Right atrium auricular region (tissue), 2 donors: ENCODE data around the gene NRDE2. TPM values are rescaled to one million over a fixed set of nuclear protein-coding genes. Genes with fewer than 3 reads are reported as not detected.
"Not testable (repeated sequence)": the region's sequence is repeated elsewhere in the genome, so short reads cannot be mapped to it uniquely, and the experiment has no call there.

Experiments used
- DNase-seq: peaks from one replicate; pipeline ENCODE4 v3.0.0-alpha.2; 2019; ENCODE audit warnings: low spot score
- H3K27ac ChIP-seq, 2 donors: fragments of 200-600 bp; sonication (generic); 1 replicate in 1 of 2; 2 replicates in 1 of 2; pipeline ENCODE4 v1.5.1; 2016 to 2019
- H3K27me3 ChIP-seq, 2 donors: fragments of 200-600 bp; sonication (generic); one replicate each; pipeline versions ENCODE4 v1.5.1 to v1.6.0; 2017 to 2019
- H3K36me3 ChIP-seq: fragments of 200-600 bp; sonication (generic); one replicate; pipeline ENCODE4 v1.5.1; 2016
- H3K4me1 ChIP-seq, 2 donors: fragments of 200-600 bp; sonication (generic); one replicate each; pipeline versions ENCODE4 v1.5.1 to v1.6.0; 2017 to 2019
- H3K4me3 ChIP-seq, 2 donors: fragments of 200-600 bp; sonication (generic); 1 replicate in 1 of 2; 2 replicates in 1 of 2; pipeline ENCODE4 v1.5.1; 2017 to 2019; ENCODE audit warnings: mild to moderate bottlenecking in 1 of 2, moderate library complexity in 1 of 2
- H3K9me3 ChIP-seq, 2 donors: fragments of 200-600 bp; sonication (generic); one replicate each; pipeline ENCODE4 v1.5.1; 2019
- total RNA-seq, 2 donors: library from RNA; depleted of rRNA; stranded (reverse); fragments of >200 nt; gene quantifications; one replicate each; pipeline ENCODE4 v1.1.0, GENCODE V29; 2016
- TF ChIP-seq, protein P1 (sequence below), 2 donors: fragments of 200-600 bp; sonication (generic); IDR thresholded peaks; one replicate each; pipeline ENCODE4 v1.5.1; 2019; ENCODE audit warnings: antibody characterized with exemption in 2 of 2

NRDE2 gene
- total RNA-seq, 2 donors from 2014 or later, result 5.9 to 6.9 TPM

DNA sequence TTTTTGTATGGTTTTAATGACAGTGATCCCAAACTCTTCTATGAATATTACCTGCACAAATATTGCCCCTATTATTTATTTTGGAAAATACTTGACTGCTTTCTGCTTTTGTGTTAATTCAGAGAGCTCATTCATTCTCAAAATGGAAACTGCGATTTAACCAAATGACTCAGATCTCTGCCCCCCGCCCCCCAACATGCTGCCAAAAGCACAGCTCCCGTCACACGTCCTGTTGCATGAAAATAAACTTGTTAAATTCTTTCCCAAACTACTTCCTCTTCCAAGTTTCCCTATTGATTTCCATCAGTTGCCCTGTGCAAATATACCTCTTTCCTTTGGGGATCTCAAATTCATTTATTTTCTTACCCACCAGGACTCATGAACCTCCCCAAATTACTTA lies 18.0 kb upstream of the NRDE2 start:
- no peaks in the 10 kb centered on the region for H3K9me3 ChIP-seq
- no peaks in the 10 kb centered on the region for H3K36me3 ChIP-seq
- TF ChIP-seq, protein P1, sequence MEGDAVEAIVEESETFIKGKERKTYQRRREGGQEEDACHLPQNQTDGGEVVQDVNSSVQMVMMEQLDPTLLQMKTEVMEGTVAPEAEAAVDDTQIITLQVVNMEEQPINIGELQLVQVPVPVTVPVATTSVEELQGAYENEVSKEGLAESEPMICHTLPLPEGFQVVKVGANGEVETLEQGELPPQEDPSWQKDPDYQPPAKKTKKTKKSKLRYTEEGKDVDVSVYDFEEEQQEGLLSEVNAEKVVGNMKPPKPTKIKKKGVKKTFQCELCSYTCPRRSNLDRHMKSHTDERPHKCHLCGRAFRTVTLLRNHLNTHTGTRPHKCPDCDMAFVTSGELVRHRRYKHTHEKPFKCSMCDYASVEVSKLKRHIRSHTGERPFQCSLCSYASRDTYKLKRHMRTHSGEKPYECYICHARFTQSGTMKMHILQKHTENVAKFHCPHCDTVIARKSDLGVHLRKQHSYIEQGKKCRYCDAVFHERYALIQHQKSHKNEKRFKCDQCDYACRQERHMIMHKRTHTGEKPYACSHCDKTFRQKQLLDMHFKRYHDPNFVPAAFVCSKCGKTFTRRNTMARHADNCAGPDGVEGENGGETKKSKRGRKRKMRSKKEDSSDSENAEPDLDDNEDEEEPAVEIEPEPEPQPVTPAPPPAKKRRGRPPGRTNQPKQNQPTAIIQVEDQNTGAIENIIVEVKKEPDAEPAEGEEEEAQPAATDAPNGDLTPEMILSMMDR (IDR thresholded peaks at IDR 0.05), result no peak
- no peak overlapping the region for H3K4me3 ChIP-seq
- no peaks in the 10 kb centered on the region for H3K27me3 ChIP-seq
- DNase-seq, result no peak
- no peaks in the 10 kb centered on the region for H3K4me1 ChIP-seq
- H3K27ac ChIP-seq, result no peak overlapping the region

DNA sequence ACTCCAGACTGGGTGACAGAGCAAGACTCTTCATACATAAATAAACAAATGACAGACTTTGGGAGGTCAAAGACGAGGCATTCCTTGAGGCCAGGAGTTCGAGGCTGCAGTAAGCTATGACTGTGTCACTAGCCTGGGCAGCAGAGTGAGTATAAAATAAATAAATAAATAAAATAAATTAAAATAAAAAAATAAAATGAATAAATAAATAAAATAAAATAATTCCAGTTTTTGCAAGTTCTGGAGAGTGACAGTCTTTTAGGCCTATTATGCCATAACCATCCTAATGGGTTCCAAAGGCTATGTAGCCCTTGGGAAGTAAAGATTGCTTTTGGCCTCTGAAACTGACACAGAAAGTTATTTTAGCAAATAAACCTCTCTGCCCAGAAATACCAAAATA lies 16.5 kb upstream of the NRDE2 start:
- H3K9me3 ChIP-seq, result no peaks in the 10 kb centered on the region
- DNase-seq, result no peak
- no peak overlapping the region for H3K4me3 ChIP-seq
- TF ChIP-seq, protein P1 (IDR thresholded peaks at IDR 0.05), result no peak
- H3K27me3 ChIP-seq, result no peaks in the 10 kb centered on the region
- H3K27ac ChIP-seq, result no peak overlapping the region
- no peaks in the 10 kb centered on the region for H3K4me1 ChIP-seq
- no peaks in the 10 kb centered on the region for H3K36me3 ChIP-seq

DNA sequence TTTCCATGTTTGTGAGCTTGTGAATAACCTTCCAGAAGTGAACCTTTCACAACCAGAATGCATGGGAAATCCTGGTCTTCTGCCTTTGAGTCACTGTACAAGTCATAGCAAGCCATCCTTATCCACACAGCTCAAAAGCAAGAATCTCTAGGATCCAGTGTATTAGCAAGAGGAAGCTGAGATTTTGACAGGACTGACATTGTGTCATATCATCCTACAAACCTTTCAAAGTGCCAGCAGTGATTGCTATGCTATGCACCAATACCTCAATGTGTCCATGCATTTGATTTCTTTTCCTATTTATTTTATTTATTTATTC lies 13.5 kb upstream of the NRDE2 start:
- Histone ChIP-seq H3K4me1 (no peaks in the 10 kb centered on the region), H3K27me3 (no peaks in the 10 kb centered on the region), H3K27ac (no peak overlapping the region), H3K4me3 (no peak overlapping the region), H3K9me3 (no peaks in the 10 kb centered on the region), H3K36me3 (no peaks in the 10 kb centered on the region)
- DNase-seq, result no peak
- TF ChIP-seq, protein P1 (IDR thresholded peaks at IDR 0.05), result no peak

DNA sequence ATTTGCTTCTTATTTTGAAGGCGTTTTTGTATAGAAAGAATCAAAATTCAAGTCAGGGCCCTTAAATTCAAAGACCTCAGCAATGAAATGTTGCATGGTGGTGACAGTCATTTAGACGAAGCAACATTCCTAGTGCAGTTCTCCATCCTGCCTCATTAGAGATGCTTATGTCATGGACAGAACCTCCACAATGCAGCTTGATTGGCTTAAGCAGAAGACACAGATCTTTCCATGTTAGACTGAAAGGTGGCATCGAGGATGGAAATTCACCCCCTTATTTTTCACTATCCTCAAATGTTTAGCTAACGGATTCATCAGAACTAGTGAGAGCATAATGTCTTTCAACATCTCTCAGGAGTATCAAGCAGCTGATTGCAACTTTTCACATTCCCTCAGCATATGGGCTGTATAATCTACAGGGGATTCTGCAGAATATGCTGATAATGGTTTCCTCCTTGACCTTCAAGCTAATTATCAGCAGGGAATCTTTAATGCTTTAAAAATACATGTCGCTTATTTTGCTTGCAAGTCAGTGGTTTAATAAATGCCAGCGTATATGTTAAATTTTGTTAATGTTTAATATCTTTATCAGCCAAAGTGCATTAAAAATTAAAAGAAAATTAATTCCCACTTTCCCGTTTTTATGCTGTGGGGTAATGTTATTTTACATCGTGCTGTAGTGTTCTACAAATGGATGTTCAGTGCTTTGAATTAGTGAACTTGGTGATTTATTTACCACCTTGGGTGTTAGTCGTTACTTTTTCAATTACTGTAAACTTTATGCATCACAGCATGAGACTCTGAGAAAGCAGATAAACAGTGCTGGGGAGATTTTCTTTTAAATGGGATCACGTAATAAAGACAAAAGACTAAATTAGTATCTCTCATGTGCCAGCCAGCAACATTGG lies 12.8 kb upstream of the NRDE2 start:
- Histone ChIP-seq H3K27me3 (no peaks in the 10 kb centered on the region), H3K36me3 (no peaks in the 10 kb centered on the region), H3K9me3 (no peaks in the 10 kb centered on the region), H3K4me1 (no peaks in the 10 kb centered on the region), H3K4me3 (no peak overlapping the region), H3K27ac (no peak overlapping the region)
- DNase-seq, result no peak
- TF ChIP-seq, protein P1 (IDR thresholded peaks at IDR 0.05), result no peak

DNA sequence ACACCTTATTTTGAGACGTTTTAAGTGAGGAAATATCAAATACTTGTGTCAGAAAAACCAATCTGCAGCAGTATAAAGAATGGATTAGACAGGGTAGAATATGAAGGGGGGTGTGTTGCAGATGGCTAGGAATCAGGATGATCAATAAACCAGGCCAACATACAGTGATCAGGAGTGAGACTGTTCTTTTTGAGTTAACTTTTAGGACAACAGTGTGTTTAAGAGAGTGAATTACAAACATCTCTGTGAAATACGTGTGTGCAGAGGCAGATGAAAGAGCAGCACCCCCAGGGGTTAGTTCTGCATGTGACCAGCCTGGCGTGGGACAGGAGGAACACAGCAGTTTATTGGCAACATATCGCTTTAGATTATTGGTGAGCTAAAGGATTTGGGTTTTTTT lies 10.6 kb upstream of the NRDE2 start:
- TF ChIP-seq, protein P1 (IDR thresholded peaks at IDR 0.05), result no peak
- no peaks in the 10 kb centered on the region for H3K4me1 ChIP-seq
- no peak overlapping the region for H3K4me3 ChIP-seq
- H3K27me3 ChIP-seq, result no peaks in the 10 kb centered on the region
- no peaks in the 10 kb centered on the region for H3K36me3 ChIP-seq
- DNase-seq, result no peak
- H3K9me3 ChIP-seq, result no peaks in the 10 kb centered on the region
- no peak overlapping the region for H3K27ac ChIP-seq

DNA sequence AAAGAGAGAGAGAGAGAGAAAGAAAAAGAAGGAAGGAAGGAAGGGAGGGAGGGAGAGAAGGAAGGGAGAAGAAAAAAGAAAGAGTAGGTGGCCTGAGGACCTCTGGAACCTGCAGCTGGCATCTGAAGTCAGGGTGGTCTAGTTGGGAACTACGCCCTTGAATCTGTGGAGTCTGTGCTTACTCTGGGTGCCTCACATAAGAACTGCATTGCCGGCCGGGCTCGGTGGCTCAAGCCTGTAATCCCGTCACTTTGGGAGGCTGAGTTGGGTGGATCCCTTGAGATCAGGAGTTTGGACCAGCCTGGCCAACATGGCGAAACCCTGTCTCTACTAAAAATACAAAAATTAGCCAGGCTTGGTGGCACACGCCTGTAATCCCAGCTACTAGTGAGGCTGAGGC lies 10.0 kb upstream of the NRDE2 start:
- H3K4me3 ChIP-seq, result no peak overlapping the region
- no peaks in the 10 kb centered on the region for H3K4me1 ChIP-seq
- H3K9me3 ChIP-seq, result no peaks in the 10 kb centered on the region
- no peaks in the 10 kb centered on the region for H3K27me3 ChIP-seq
- H3K36me3 ChIP-seq, result no peaks in the 10 kb centered on the region
- TF ChIP-seq, protein P1 (IDR thresholded peaks at IDR 0.05), result no peak
- no peak overlapping the region for H3K27ac ChIP-seq
- no peak for DNase-seq

DNA sequence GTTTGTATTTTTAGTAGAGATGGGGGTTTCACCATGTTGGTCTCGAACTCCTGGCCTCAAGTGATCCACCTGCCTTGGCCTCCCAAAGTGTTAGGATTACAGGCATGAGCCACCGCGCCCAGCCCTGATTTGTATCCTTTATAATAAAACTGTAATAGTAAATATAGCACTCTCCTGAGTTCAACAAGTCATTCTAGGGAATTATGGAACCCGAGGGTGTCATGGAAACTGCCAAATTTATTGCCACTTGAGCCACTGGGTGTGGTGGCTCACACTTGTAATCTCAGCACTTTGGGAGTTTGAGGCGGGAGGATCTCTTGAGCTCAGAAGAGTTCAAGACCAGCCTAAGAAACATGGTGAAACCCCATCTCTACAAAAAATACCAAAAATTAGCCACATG lies 9.5 kb upstream of the NRDE2 start:
- H3K27me3 ChIP-seq, H3K9me3 ChIP-seq, DNase-seq, H3K4me1 ChIP-seq, H3K27ac ChIP-seq, H3K36me3 ChIP-seq, H3K4me3 ChIP-seq: not testable (repeated sequence)
